ENCODE measurements around the gene LAMA3. TPM values are rescaled to one million over a fixed set of nuclear protein-coding genes. Genes with fewer than 3 reads are reported as not detected.

The LAMA3 gene
- total RNA-seq, 1 experiment from 2014 or later, result 26.7 TPM

- in situ Hi-C loops (cut with HindIII; ENCODE audit: low pct_unique_long_range_greater_than_20kb, low sequenced_read_pairs), result no loop called here
- DNase-seq (ENCODE audit: low read depth), result no peak
Observed at GRCh38 chr18:23951206-23951605, 262.0 kb downstream of the LAMA3 start.

GRCh38 chr18:23953984-23954383 lies 264.7 kb downstream of the LAMA3 start:
- no peak for DNase-seq (ENCODE audit: low read depth)
- in situ Hi-C loops (cut with HindIII; ENCODE audit: low pct_unique_long_range_greater_than_20kb, low sequenced_read_pairs), result no loop called here

GRCh38 chr18:23956483-23956882 lies 267.2 kb downstream of the LAMA3 start:
- in situ Hi-C loops (cut with HindIII; ENCODE audit: low pct_unique_long_range_greater_than_20kb, low sequenced_read_pairs), result no loop called here
- DNase-seq (ENCODE audit: low read depth), result no peak

- no peak for DNase-seq (ENCODE audit: low read depth)
- in situ Hi-C loops (cut with HindIII; ENCODE audit: low pct_unique_long_range_greater_than_20kb, low sequenced_read_pairs), result no loop called here
Observed at GRCh38 chr18:23958036-23958435, 268.8 kb downstream of the LAMA3 start.

GRCh38 chr18:23963443-23964165 lies 274.4 kb downstream of the LAMA3 start:
- in situ Hi-C loops (cut with HindIII; ENCODE audit: low pct_unique_long_range_greater_than_20kb, low sequenced_read_pairs), result no loop called here

GRCh38 chr18:23964282-23965238 lies 275.3 kb downstream of the LAMA3 start:
- DNase-seq (ENCODE audit: low read depth), result peak; percentile 30
- in situ Hi-C loops (cut with HindIII; ENCODE audit: low pct_unique_long_range_greater_than_20kb, low sequenced_read_pairs), result no loop called here

More at GRCh38 chr18:23963443-23964165, 274.4 kb downstream of the LAMA3 start:
- DNase-seq (ENCODE audit: low read depth), result peak; percentile 20

GRCh38 chr18:23966909-23967308 lies 277.7 kb downstream of the LAMA3 start:
- DNase-seq (ENCODE audit: low read depth), result no peak
- in situ Hi-C loops (cut with HindIII; ENCODE audit: low pct_unique_long_range_greater_than_20kb, low sequenced_read_pairs), result no loop called here

GRCh38 chr18:23967321-23968089 lies 278.3 kb downstream of the LAMA3 start:
- no peak for DNase-seq (ENCODE audit: low read depth)
- in situ Hi-C loops (cut with HindIII; ENCODE audit: low pct_unique_long_range_greater_than_20kb, low sequenced_read_pairs), result no loop called here

- DNase-seq (ENCODE audit: low read depth), result no peak
- in situ Hi-C loops (cut with HindIII; ENCODE audit: low pct_unique_long_range_greater_than_20kb, low sequenced_read_pairs), result no loop called here
Observed at GRCh38 chr18:23968638-23969604, 279.7 kb downstream of the LAMA3 start.

- in situ Hi-C loops (cut with HindIII; ENCODE audit: low pct_unique_long_range_greater_than_20kb, low sequenced_read_pairs), result no loop called here
- DNase-seq (ENCODE audit: low read depth), result no peak
Observed at GRCh38 chr18:23969664-23970063, 280.4 kb downstream of the LAMA3 start.

- in situ Hi-C loops (cut with HindIII; ENCODE audit: low pct_unique_long_range_greater_than_20kb, low sequenced_read_pairs), result no loop called here
- no peak for DNase-seq (ENCODE audit: low read depth)
Observed at GRCh38 chr18:23970161-23971096, 281.2 kb downstream of the LAMA3 start.

GRCh38 chr18:23971097-23971440 lies 281.8 kb downstream of the LAMA3 start:
- in situ Hi-C loops (cut with HindIII; ENCODE audit: low pct_unique_long_range_greater_than_20kb, low sequenced_read_pairs), result no loop called here
- DNase-seq (ENCODE audit: low read depth), result no peak

GRCh38 chr18:23971666-23972230 lies 282.5 kb downstream of the LAMA3 start:
- DNase-seq (ENCODE audit: low read depth), result no peak
- in situ Hi-C loops (cut with HindIII; ENCODE audit: low pct_unique_long_range_greater_than_20kb, low sequenced_read_pairs), result no loop called here

- in situ Hi-C loops (cut with HindIII; ENCODE audit: low pct_unique_long_range_greater_than_20kb, low sequenced_read_pairs), result no loop called here
- no peak for DNase-seq (ENCODE audit: low read depth)
Observed at GRCh38 chr18:23972453-23972852, 283.2 kb downstream of the LAMA3 start.

- in situ Hi-C loops (cut with HindIII; ENCODE audit: low pct_unique_long_range_greater_than_20kb, low sequenced_read_pairs), result no loop called here
- DNase-seq (ENCODE audit: low read depth), result no peak
Observed at GRCh38 chr18:23977103-23977502, 287.9 kb downstream of the LAMA3 start.

GRCh38 chr18:23977719-23978483 lies 288.6 kb downstream of the LAMA3 start:
- in situ Hi-C loops (cut with HindIII; ENCODE audit: low pct_unique_long_range_greater_than_20kb, low sequenced_read_pairs), result no loop called here
- no peak for DNase-seq (ENCODE audit: low read depth)
